K562 (cell line): Measurements from ENCODE around the gene ATP6V1F. TPM values are rescaled to one million over a fixed set of nuclear protein-coding genes. Genes with fewer than 3 reads are reported as not detected.

ENCODE experiments used
- BRCA1 ChIP-seq, 2 experiments: fragments of 450-650 bp in 1 of 2; sonication (generic) in 1 of 2; formaldehyde crosslinking in 1 of 2; IDR thresholded peaks; 2 replicates each; pipeline versions ENCODE4 v1.5.0 to v1.6.1; 2017 to 2020; ENCODE audit warnings: mild to moderate bottlenecking in 1 of 2, missing genetic modification reagents in 1 of 2
- COPS2 ChIP-seq: fragments of 450-650 bp; conservative IDR thresholded peaks from 2 replicates; pipeline ENCODE4 v1.6.1; 2016; ENCODE audit warnings: mild to moderate bottlenecking, moderate library complexity
- EP400 ChIP-seq: fragments of 450-650 bp; IDR thresholded peaks from 2 replicates; pipeline ENCODE4 v1.6.1; 2017; ENCODE audit warnings: antibody characterized with exemption, mild to moderate bottlenecking, moderate library complexity
- FOXP4 ChIP-seq: sonication (generic); formaldehyde crosslinking; IDR thresholded peaks from 2 replicates; pipeline ENCODE4 v1.8.0; 2022; ENCODE audit warnings: mild to moderate bottlenecking, missing genetic modification reagents, borderline replicate concordance
- GATAD2A ChIP-seq: fragments of 450-650 bp; IDR thresholded peaks from 2 replicates; pipeline ENCODE4 v1.6.1; 2017
- KDM2B ChIP-seq: fragments of 250-450 bp; sonication (Bioruptor Pico); IDR thresholded peaks from 2 replicates; pipeline ENCODE4 v1.8.0; 2021; ENCODE audit warnings: mild to moderate bottlenecking, moderate library complexity
- KLF10 ChIP-seq: fragments of 250-450 bp; sonication (Bioruptor Pico); IDR thresholded peaks from 2 replicates; pipeline ENCODE4 v1.6.1; 2021; ENCODE audit warnings: matching md5 sums
- L3MBTL2 ChIP-seq: fragments of 450-650 bp; IDR thresholded peaks from 2 replicates; pipeline ENCODE4 v1.6.1; 2016; ENCODE audit warnings: mild to moderate bottlenecking, moderate library complexity
- PCBP2 ChIP-seq: fragments of 200-400 bp; formaldehyde crosslinking; IDR thresholded peaks from 2 replicates; pipeline ENCODE4 v1.6.1; 2018; ENCODE audit warnings: low read length, low read depth, mild to moderate bottlenecking, moderate library complexity; ENCODE audit not compliant: poor library complexity, severe bottlenecking
- PHB ChIP-seq: fragments of 250-450 bp; sonication (Bioruptor Pico); IDR thresholded peaks from 2 replicates; pipeline ENCODE4 v1.5.0; 2021
- PHF20 ChIP-seq: fragments of 450-650 bp; IDR thresholded peaks from 2 replicates; pipeline ENCODE4 v1.6.1; 2018; ENCODE audit not compliant: partially characterized antibody
- PHTF2 ChIP-seq: fragments of 250-450 bp; sonication (Bioruptor Pico); IDR thresholded peaks from 2 replicates; pipeline ENCODE4 v1.5.0; 2021; ENCODE audit warnings: mild to moderate bottlenecking
- TAF1 ChIP-seq: IDR thresholded peaks from 2 replicates; pipeline ENCODE4 v1.6.1; 2011; ENCODE audit warnings: mild to moderate bottlenecking, low read length, moderate library complexity; ENCODE audit not compliant: insufficient read depth, control insufficient read depth, severe bottlenecking; ENCODE audit errors: extremely low read depth
- TARDBP ChIP-seq: fragments of 450-650 bp; IDR thresholded peaks from 2 replicates; pipeline ENCODE4 v1.6.1; 2016
- ZBTB17 ChIP-seq: fragments of 450-650 bp; formaldehyde crosslinking; IDR thresholded peaks from 2 replicates; pipeline ENCODE4 v1.4.0; 2020; ENCODE audit warnings: mild to moderate bottlenecking
- ZNF263 ChIP-seq: sonication (generic); formaldehyde crosslinking; IDR thresholded peaks from 2 replicates; pipeline ENCODE4 v1.8.0; 2022; ENCODE audit warnings: mild to moderate bottlenecking, missing genetic modification reagents, borderline replicate concordance
- ZNF395 ChIP-seq: fragments of 200-800 bp; sonication (Bioruptor generic); IDR thresholded peaks from 2 replicates; pipeline ENCODE4 v1.6.1; 2017; ENCODE audit warnings: missing genetic modification characterization, missing compliant biosample characterization
- ZNF41 ChIP-seq: fragments of 250-450 bp; sonication (Bioruptor Pico); conservative IDR thresholded peaks from 2 replicates; pipeline ENCODE4 v1.4.0; 2020; ENCODE audit warnings: mild to moderate bottlenecking
- ZNF668 ChIP-seq: fragments of 250-450 bp; sonication (Bioruptor Pico); IDR thresholded peaks from 2 replicates; pipeline ENCODE4 v1.8.0; 2022; ENCODE audit warnings: mild to moderate bottlenecking, inconsistent platforms
- ZNF695 ChIP-seq: fragments of 450-650 bp; formaldehyde crosslinking; IDR thresholded peaks from 2 replicates; pipeline ENCODE4 v1.4.0; 2020; ENCODE audit warnings: mild to moderate bottlenecking, moderate library complexity
- ZSCAN32 ChIP-seq: fragments of 450-650 bp; formaldehyde crosslinking; IDR thresholded peaks from 2 replicates; pipeline ENCODE4 v1.4.0; 2020; ENCODE audit warnings: mild to moderate bottlenecking, moderate library complexity
- polyA plus RNA-seq, 8 experiments: library from polyadenylated mRNA; depleted of rRNA in 4 of 8; stranded (reverse) in 5 of 8; unstranded in 3 of 8; fragments of >200 nt; fragmentation: Nextera tagmentation in 2 of 8; fragmentation: Illumina TruSeq in 1 of 8; extraction: Ambion mirVana in 2 of 8; extraction: Trizol in 1 of 8; gene quantifications; 2 replicates each; pipeline versions ENCODE4 v1.2.1 to v1.2.3, GENCODE V29; 2011 to 2014; ENCODE audit warnings: inconsistent platforms in 1 of 8, missing spikeins in 1 of 8
- total RNA-seq, 7 experiments: library from RNA; depleted of rRNA in 6 of 7; stranded (reverse); fragments of >200 nt in 6 of 7; fragmentation: Illumina TruSeq in 2 of 7; extraction: Trizol in 2 of 7; gene quantifications; 2 replicates each; pipeline versions ENCODE4 v1.2.1 to v1.2.3, GENCODE V29; 2011 to 2021; ENCODE audit warnings: low replicate concordance in 1 of 7
- TF ChIP-seq, protein P1 (sequence below): sonication (generic); formaldehyde crosslinking; IDR thresholded peaks from 2 replicates; pipeline ENCODE4 v1.8.0; 2022; ENCODE audit warnings: mild to moderate bottlenecking, missing genetic modification reagents
- TF ChIP-seq, protein P2 (sequence below), 2 experiments: fragments of 450-650 bp; conservative IDR thresholded peaks; 2 replicates each; pipeline ENCODE4 v1.6.1; 2017; ENCODE audit warnings: mild to moderate bottlenecking in 2 of 2, moderate library complexity in 2 of 2

The ATP6V1F gene
- total and polyA plus RNA-seq, 9 of the 15 experiments (the other 6 are each of a cell fraction or from before 2014, with no cell fraction given), result 206 to 1,123 (median 542) TPM

DNA sequence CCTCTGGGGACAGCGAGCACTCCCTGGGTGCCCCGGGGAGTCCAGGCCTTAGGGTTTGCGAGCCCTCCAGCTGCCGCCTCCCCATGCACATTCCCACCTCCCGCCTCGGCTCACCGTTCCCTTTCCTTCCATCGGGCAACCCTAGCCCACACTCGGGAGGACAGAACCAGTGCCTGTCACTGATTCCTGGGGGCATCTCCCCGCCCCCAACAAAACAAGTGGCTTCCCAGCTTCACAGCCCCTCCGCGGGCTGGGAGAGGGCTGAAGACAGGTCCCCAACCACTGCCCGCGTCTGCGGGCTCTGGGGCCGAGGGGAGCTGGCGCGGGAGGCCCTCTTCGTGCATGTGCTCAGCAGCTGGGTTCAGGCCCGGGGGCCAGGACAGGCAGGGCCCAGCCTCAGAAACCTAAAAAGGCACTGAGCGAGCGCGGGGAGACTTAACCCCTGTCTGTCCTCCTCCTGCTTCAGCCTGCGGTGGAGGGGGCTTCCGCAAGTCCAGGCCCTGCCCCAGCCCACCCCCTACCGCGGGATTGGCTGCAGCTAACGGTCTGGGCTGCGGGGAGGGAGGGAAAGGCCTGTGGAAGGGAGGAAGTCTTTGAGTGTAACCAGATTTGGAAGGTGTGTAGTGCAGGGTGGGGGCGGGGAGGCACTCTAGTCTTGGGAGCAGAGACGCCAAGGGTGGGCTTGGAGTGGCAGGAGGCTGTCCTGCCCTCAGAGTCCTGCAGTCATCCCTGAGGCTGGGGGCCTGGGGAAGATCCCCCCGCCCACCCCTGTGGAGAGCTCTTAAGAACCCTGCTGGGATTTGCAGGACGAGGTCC lies 31.3 kb upstream of the ATP6V1F start (continued):
- TF ChIP-seq PHTF2, result no peak
- peak; percentile 65; the same call in 1 of the 2 replicates for TF ChIP-seq ZBTB17 (CRISPR knock-in tag)
- TF ChIP-seq COPS2, result no peak
- no peak for TF ChIP-seq FOXP4 (CRISPR knock-in tag)
- TF ChIP-seq ZSCAN32, result no peak
- peak; percentile 32; the same call in 1 of the 2 replicates for TF ChIP-seq ZNF263 (CRISPR knock-in tag)
- peak; percentile 24; the same call in 1 of the 2 replicates for TF ChIP-seq KLF10
- TF ChIP-seq ZNF395, result no peak
- peak; percentile 54 for TF ChIP-seq PHF20
- peak; percentile 88 for TF ChIP-seq TAF1
- TF ChIP-seq KDM2B (CRISPR knock-in tag), result peak; percentile 78
- no peak; the same call in 1 of the 2 replicates for TF ChIP-seq TARDBP
- TF ChIP-seq PHB (CRISPR knock-in tag), result peak; percentile 11; the same call in 1 of the 2 replicates
- TF ChIP-seq GATAD2A, result peak; percentile 28; the same call in 1 of the 2 replicates
- no peak for TF ChIP-seq ZNF668 (CRISPR knock-in tag)
- no peak for TF ChIP-seq BRCA1 (IDR thresholded peaks at IDR 0.05)
- no peak for TF ChIP-seq BRCA1 (CRISPR knock-in tag; IDR thresholded peaks at IDR 0.05)
- TF ChIP-seq PCBP2, result no peak
- TF ChIP-seq L3MBTL2, result peak; percentile 86
- TF ChIP-seq ZNF41, result 0 out of 2 replicates have a peak, but pooled peaks have one; percentile 15
- TF ChIP-seq, protein P1, sequence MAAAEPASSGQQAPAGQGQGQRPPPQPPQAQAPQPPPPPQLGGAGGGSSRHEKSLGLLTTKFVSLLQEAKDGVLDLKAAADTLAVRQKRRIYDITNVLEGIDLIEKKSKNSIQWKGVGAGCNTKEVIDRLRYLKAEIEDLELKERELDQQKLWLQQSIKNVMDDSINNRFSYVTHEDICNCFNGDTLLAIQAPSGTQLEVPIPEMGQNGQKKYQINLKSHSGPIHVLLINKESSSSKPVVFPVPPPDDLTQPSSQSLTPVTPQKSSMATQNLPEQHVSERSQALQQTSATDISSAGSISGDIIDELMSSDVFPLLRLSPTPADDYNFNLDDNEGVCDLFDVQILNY, result no peak
- TF ChIP-seq ZNF695 (CRISPR knock-in tag), result no peak
- TF ChIP-seq, protein P2, sequence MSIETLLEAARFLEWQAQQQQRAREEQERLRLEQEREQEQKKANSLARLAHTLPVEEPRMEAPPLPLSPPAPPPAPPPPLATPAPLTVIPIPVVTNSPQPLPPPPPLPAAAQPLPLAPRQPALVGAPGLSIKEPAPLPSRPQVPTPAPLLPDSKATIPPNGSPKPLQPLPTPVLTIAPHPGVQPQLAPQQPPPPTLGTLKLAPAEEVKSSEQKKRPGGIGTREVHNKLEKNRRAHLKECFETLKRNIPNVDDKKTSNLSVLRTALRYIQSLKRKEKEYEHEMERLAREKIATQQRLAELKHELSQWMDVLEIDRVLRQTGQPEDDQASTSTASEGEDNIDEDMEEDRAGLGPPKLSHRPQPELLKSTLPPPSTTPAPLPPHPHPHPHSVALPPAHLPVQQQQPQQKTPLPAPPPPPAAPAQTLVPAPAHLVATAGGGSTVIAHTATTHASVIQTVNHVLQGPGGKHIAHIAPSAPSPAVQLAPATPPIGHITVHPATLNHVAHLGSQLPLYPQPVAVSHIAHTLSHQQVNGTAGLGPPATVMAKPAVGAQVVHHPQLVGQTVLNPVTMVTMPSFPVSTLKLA (conservative IDR thresholded peaks at IDR 0.05), result peak; percentile 61 to 80
- peak; percentile 84 for TF ChIP-seq EP400
